HepG2 (cell line): ENCODE data around the gene NEK9. TPM values are rescaled to one million over a fixed set of nuclear protein-coding genes. Genes with fewer than 3 reads are reported as not detected.

ENCODE experiments used
- AGO2 ChIP-seq: fragments of 200-400 bp; formaldehyde crosslinking; optimal IDR thresholded peaks from 2 replicates; pipeline ENCODE3; 2017; ENCODE audit warnings: mild to moderate bottlenecking, low read depth, low read length, moderate library complexity
- BRD4 ChIP-seq: sonication (generic); formaldehyde crosslinking; IDR thresholded peaks from 2 replicates; pipeline ENCODE4 v1.4.0; 2020; ENCODE audit warnings: missing genetic modification reagents
- FIP1L1 ChIP-seq: fragments of 200-400 bp; formaldehyde crosslinking; IDR thresholded peaks from 2 replicates; pipeline ENCODE4 v1.6.1; 2018; ENCODE audit warnings: low read depth, mild to moderate bottlenecking, low read length, moderate library complexity, borderline replicate concordance; ENCODE audit not compliant: insufficient read depth
- GTF2F1 ChIP-seq: fragments of 150-350 bp; IDR thresholded peaks from 2 replicates; pipeline ENCODE4 v1.6.1; 2014; ENCODE audit warnings: low read length
- HOXA3 ChIP-seq: sonication (generic); formaldehyde crosslinking; IDR thresholded peaks from 2 replicates; pipeline ENCODE4 v1.5.0; 2020; ENCODE audit warnings: missing genetic modification reagents
- NFIC ChIP-seq: IDR thresholded peaks from 2 replicates; pipeline ENCODE4 v1.6.1; 2012; ENCODE audit warnings: mild to moderate bottlenecking, low read length, inconsistent platforms
- PPARG ChIP-seq: conservative IDR thresholded peaks from 2 replicates; pipeline ENCODE4 v1.6.1; 2016; ENCODE audit warnings: missing biosample characterization, missing genetic modification reagents
- SKIL ChIP-seq: sonication (generic); formaldehyde crosslinking; IDR thresholded peaks from 2 replicates; pipeline ENCODE4 v1.8.0; 2022; ENCODE audit warnings: missing genetic modification reagents, mild to moderate bottlenecking, moderate library complexity, borderline replicate concordance
- TAF15 ChIP-seq: fragments of 200-400 bp; formaldehyde crosslinking; IDR thresholded peaks from one replicate; pipeline ENCODE4 v1.6.1; 2018; ENCODE audit warnings: mild to moderate bottlenecking, low read depth, low read length; ENCODE audit not compliant: poor library complexity, severe bottlenecking
- ZBTB1 ChIP-seq: sonication (generic); formaldehyde crosslinking; IDR thresholded peaks from 2 replicates; pipeline ENCODE4 v1.4.0; 2020; ENCODE audit warnings: missing genetic modification reagents, borderline replicate concordance
- ZFP90 ChIP-seq: sonication (generic); formaldehyde crosslinking; IDR thresholded peaks from 2 replicates; pipeline ENCODE4 v1.8.0; 2022; ENCODE audit warnings: missing genetic modification reagents, mild to moderate bottlenecking, inconsistent platforms, borderline replicate concordance
- ZNF331 ChIP-seq: sonication (generic); formaldehyde crosslinking; IDR thresholded peaks from 2 replicates; pipeline ENCODE4 v1.4.0; 2020; ENCODE audit warnings: missing genetic modification reagents
- polyA plus RNA-seq, 8 experiments: library from polyadenylated mRNA; depleted of rRNA in 3 of 8; stranded (reverse) in 7 of 8; unstranded in 1 of 8; fragments of >200 nt; fragmentation: Illumina TruSeq in 4 of 8; extraction: Trizol in 4 of 8; gene quantifications; 2 replicates each; pipeline versions ENCODE4 v1.2.1 to v1.2.3, GENCODE V29; 2011 to 2016; ENCODE audit warnings: low read depth in 4 of 8, missing spikeins in 1 of 8, mixed read lengths in 1 of 8; ENCODE audit not compliant: insufficient read depth in 1 of 8
- total RNA-seq, 5 experiments: library from RNA; depleted of rRNA; stranded (reverse); fragments of >200 nt; fragmentation: Illumina TruSeq; extraction: Trizol; gene quantifications; 2 replicates each; pipeline ENCODE4 v1.2.3, GENCODE V29; 2016; ENCODE audit warnings: low read depth in 1 of 5
- TF ChIP-seq, protein P1 (sequence below): sonication (generic); formaldehyde crosslinking; IDR thresholded peaks from 2 replicates; pipeline ENCODE4 v1.8.1; 2023; ENCODE audit warnings: missing genetic modification reagents, inconsistent platforms, borderline replicate concordance
- TF ChIP-seq, protein P2 (sequence below): fragments of 450-650 bp; IDR thresholded peaks from 2 replicates; pipeline ENCODE4 v1.6.1; 2017
- TF ChIP-seq, protein P3 (sequence below): sonication (generic); formaldehyde crosslinking; IDR thresholded peaks from 2 replicates; pipeline ENCODE4 v1.8.0; 2022; ENCODE audit warnings: missing genetic modification reagents, mild to moderate bottlenecking, inconsistent platforms, borderline replicate concordance
- TF ChIP-seq, protein P4 (sequence below): sonication (generic); formaldehyde crosslinking; IDR thresholded peaks from 2 replicates; pipeline ENCODE4 v1.5.1; 2020; ENCODE audit warnings: mild to moderate bottlenecking, missing genetic modification reagents, moderate library complexity

The NEK9 gene
- total and polyA plus RNA-seq, 2 of the 13 experiments (the other 11 are each of a cell fraction or from before 2014, with no cell fraction given), result 16.5 to 27.3 TPM

DNA sequence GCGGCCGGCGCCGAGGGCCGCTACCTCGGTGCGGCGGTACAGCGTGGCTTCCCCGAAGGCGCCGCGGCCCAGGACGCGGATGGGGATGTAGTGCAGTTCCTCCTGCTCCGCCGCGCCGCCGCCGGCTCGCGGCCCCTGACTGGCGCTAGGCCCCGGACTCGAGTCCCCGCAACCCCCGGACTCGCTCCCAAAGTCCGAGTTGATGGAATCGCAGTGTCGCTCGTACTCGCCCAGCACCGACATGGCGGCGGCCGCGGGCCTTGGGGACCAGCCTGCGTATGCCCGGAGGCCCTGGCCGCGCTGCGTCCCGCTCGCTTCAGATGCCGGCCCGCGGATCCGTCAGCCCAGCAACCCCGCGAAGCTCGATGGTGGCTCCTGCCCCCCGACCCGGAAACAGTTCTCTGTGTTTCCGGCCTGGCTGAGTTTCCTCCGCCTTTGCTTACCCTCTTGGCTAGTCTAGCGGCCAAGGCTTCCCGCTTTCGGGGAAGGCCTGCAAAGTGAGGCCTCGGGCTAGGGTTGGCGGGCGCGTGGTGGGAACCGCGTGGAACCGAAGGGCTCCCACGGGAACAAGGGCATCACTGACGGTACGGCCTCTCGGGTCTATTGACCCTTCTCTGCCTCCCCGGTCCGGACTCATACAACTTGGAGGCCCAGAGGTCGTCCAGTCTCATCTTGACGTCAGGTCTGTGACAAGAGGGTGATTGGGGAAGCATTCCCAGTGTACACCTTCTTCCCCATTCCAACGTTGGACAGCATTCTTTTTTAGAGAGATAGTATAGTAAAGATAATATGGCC lies at the start of gene NEK9 (continued):
- TF ChIP-seq TAF15 (no peak), ZFP90 (peak; percentile 95), NFIC (no peak), ZNF331 (peak; percentile 80), BRD4 (CRISPR knock-in tag) (peak; percentile 83), SKIL (CRISPR knock-in tag) (peak; percentile 44; the same call in 1 of the 2 replicates), GTF2F1 (no peak), HOXA3 (peak; percentile 88), FIP1L1 (no peak), ZBTB1 (CRISPR knock-in tag) (no peak), PPARG (CRISPR knock-in tag) (no peak; the same call in 1 of the 2 replicates), AGO2 (peak; percentile 94)
- TF ChIP-seq, protein P1, sequence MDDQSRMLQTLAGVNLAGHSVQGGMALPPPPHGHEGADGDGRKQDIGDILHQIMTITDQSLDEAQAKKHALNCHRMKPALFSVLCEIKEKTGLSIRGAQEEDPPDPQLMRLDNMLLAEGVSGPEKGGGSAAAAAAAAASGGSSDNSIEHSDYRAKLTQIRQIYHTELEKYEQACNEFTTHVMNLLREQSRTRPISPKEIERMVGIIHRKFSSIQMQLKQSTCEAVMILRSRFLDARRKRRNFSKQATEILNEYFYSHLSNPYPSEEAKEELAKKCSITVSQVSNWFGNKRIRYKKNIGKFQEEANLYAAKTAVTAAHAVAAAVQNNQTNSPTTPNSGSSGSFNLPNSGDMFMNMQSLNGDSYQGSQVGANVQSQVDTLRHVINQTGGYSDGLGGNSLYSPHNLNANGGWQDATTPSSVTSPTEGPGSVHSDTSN, result no peak
- TF ChIP-seq, protein P2, sequence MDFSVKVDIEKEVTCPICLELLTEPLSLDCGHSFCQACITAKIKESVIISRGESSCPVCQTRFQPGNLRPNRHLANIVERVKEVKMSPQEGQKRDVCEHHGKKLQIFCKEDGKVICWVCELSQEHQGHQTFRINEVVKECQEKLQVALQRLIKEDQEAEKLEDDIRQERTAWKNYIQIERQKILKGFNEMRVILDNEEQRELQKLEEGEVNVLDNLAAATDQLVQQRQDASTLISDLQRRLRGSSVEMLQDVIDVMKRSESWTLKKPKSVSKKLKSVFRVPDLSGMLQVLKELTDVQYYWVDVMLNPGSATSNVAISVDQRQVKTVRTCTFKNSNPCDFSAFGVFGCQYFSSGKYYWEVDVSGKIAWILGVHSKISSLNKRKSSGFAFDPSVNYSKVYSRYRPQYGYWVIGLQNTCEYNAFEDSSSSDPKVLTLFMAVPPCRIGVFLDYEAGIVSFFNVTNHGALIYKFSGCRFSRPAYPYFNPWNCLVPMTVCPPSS, result no peak
- TF ChIP-seq, protein P3, sequence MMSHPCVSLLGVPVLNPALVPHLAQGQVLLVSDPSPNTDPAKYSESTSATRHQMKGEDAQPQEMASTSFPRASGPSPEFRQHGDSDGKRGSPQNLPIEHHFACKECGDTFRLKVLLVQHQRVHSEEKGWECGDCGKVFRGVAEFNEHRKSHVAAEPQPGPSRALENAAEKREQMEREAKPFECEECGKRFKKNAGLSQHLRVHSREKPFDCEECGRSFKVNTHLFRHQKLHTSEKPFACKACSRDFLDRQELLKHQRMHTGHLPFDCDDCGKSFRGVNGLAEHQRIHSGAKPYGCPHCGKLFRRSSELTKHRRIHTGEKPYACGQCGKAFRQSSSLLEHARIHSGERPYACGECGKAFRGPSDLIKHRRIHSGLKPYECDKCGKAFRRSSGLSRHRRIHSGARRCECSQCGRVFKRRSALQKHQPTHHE, result peak; percentile 62
- TF ChIP-seq, protein P4, sequence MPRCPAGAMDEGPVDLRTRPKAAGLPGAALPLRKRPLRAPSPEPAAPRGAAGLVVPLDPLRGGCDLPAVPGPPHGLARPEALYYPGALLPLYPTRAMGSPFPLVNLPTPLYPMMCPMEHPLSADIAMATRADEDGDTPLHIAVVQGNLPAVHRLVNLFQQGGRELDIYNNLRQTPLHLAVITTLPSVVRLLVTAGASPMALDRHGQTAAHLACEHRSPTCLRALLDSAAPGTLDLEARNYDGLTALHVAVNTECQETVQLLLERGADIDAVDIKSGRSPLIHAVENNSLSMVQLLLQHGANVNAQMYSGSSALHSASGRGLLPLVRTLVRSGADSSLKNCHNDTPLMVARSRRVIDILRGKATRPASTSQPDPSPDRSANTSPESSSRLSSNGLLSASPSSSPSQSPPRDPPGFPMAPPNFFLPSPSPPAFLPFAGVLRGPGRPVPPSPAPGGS (CRISPR knock-in tag), result peak; percentile 36; the same call in 1 of the 2 replicates
